ENCODE measurements around the gene PLEKHG4B.
"Not testable (repeated sequence)": the region's sequence is repeated elsewhere in the genome, so short reads cannot be mapped to it uniquely, and the experiment has no call there.

The PLEKHG4B gene

DNA sequence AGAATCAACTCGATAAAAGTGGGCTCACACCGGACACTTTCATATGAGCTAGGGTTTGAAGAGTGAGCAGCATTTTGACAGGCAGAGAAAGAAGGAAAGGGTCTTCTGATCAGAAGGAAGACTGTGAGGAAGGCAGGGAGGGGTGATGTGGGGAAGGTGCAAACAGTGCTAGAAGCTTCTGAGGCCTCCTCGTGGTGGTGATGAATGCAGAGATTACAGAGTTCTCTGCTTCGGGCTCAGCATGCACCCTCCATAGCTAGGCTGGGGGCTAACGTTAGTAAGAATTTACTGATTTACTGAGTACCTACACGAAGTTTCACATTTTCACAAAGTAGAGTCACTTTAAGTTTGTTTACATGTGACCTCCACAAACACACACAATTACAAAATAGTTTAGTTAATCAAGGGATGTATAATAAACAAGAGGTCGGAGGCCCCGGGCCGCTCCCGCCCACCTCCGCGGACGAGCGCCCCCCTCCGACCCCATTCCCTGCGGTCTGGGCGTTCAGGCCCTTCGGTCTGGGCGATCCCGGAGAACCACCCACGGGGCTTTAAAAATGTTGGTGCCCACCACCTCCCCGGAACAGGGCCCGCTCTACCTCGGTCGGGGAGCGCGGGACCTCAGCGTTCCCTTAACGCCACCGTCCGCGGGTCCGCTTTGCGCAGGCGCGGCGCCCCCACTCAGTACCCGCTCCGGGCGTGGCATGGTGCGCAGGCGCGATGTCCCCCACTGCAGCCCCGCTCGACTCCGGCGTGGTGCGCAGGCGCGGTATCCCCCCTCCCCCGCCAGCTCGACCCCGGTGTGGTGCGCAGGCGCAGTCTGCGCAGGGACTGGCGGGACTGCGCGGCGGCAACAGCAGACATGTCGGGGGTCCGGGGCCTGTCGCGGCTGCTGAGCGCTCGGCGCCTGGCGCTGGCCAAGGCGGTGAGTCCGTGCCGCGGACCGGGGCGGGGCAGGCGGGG lies 125.8 kb downstream of the PLEKHG4B start, which contains the start of the genes CCDC127 and SDHA:
Gene CCDC127 (minus strand): TSS at position 660 of the 963 bp plus-strand sequence. CDS start 1,304 bp downstream, outside the sequence.
Gene SDHA (plus strand): TSS at position 827 of the 963 bp plus-strand sequence. CDS start 36 bp downstream, at position 863.
- Mint-ChIP-seq H3K36me3 (ENCODE audit: low read depth) (peaks cover 23% of the 10 kb centered on the region), H3K4me1 (peaks cover 48% of the 10 kb centered on the region), H3K4me3 (peak within 1 kb of the TSS; percentile 94 to 99 (median 98)), H3K27ac (peak within 1 kb of the TSS; percentile 81 to 96 (median 92))
- not testable (repeated sequence) for H3K27me3 Mint-ChIP-seq (ENCODE audit: low read depth); H3K9me3 Mint-ChIP-seq
- TF ChIP-seq, protein P1, sequence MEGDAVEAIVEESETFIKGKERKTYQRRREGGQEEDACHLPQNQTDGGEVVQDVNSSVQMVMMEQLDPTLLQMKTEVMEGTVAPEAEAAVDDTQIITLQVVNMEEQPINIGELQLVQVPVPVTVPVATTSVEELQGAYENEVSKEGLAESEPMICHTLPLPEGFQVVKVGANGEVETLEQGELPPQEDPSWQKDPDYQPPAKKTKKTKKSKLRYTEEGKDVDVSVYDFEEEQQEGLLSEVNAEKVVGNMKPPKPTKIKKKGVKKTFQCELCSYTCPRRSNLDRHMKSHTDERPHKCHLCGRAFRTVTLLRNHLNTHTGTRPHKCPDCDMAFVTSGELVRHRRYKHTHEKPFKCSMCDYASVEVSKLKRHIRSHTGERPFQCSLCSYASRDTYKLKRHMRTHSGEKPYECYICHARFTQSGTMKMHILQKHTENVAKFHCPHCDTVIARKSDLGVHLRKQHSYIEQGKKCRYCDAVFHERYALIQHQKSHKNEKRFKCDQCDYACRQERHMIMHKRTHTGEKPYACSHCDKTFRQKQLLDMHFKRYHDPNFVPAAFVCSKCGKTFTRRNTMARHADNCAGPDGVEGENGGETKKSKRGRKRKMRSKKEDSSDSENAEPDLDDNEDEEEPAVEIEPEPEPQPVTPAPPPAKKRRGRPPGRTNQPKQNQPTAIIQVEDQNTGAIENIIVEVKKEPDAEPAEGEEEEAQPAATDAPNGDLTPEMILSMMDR (IDR thresholded peaks at IDR 0.05; ENCODE audit: unreplicated experiment in 3 of 3) = peak; percentile 24 to 54 (median 37)

DNA sequence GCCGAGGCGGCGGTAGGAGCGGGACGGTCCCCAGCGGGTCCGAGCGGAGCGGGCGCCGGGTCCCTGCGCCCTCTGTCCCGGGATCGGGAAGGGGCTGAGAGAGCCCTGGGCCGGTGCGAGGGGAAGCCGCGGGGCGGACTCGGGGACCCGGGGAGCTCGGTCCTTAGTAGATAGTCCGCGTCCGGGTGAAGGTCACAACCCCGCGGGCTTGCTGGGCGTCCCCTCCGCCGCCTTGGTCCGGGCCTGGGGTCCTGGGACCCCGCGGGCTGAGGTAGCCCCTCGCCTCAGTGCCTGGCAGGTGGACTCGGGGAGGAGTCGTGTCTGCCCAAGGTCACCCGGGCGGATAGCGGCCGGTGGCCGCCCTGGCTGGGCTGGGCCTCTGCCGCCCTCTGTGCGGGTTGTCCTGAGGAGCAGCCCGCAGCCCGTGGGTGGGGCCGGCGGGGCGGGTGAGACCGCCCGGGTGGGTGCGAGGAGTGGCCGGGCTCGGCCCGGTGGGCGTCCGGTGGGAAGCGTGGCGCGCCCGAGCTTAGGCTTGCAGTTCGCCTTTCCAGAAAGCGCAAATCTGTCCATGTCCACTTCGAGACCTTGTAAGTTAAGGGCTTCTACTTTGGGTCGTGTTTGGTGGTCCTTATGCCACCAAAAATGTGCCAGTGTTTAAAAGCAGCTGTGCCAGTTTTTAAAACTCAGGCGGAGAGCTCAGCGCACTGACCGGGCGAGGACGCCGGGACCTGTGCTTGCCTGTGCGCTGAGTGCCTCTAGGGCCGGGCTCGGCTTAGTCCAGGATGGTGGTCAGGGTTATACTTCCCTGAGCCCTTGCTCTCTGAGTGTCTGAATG lies 126.7 kb downstream of the PLEKHG4B start:
- peaks cover 47% of the 10 kb centered on the region for H3K4me1 Mint-ChIP-seq
- H3K36me3 Mint-ChIP-seq (ENCODE audit: low read depth) = peaks cover 22% of the 10 kb centered on the region
- TF ChIP-seq, protein P1 (IDR thresholded peaks at IDR 0.05; ENCODE audit: unreplicated experiment in 3 of 3) = no peak
- H3K27ac Mint-ChIP-seq = peak overlapping the region; percentile 81 to 95 (median 88)
- no peaks in the 10 kb centered on the region for H3K27me3 Mint-ChIP-seq (ENCODE audit: low read depth)
- peak overlapping the region; percentile 94 to 99 (median 98) for H3K4me3 Mint-ChIP-seq
- H3K9me3 Mint-ChIP-seq = no peaks in the 10 kb centered on the region

DNA sequence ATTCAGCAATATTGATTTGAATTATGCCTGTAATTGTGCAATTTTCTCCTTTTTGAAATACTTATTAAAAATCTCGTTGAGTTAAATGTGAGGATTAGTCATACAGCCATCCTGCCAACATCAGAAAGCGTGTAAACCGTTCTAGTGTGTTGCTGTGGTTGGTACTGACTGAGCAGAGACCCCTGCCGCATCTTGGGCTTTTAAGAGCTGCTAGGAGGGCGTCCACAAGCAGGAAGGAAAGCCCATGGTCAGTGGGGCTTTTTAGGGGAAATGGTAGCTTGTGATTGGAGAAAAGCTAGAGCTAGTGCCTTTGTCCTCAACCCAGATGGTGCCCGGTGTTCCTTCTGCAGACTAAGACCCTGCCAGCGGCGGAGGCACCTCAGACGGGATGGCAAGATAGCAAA lies 127.5 kb downstream of the PLEKHG4B start:
- Mint-ChIP-seq H3K36me3 (ENCODE audit: low read depth) (peaks cover 17% of the 10 kb centered on the region), H3K27ac (peak overlapping the region in 2 of 3 experiments; percentile 81 to 95), H3K4me1 (peaks cover 43% of the 10 kb centered on the region), H3K9me3 (no peaks in the 10 kb centered on the region), H3K4me3 (peak overlapping the region; percentile 93 to 99 (median 98)), H3K27me3 (ENCODE audit: low read depth) (no peaks in the 10 kb centered on the region)
- TF ChIP-seq, protein P1 (IDR thresholded peaks at IDR 0.05; ENCODE audit: unreplicated experiment in 3 of 3) = no peak

DNA sequence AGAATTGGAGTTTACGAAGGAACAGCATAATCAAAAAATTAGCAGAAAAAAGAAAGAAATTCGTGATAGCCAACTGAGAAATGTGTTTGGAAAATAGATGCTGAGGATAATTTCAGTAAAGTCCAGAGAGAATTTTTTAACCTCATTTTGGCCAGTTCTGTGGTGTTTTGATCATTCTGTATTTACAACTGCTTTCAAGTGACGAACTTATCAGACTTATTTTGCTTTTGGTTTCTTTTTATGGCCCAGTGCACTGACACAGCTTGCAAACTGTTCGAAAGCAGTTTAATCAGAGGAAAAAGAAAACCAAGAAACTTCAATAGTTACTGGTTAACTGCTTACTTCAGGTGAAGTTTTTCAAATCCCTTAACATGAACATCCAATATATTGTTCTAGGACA lies 128.0 kb downstream of the PLEKHG4B start:
- no peak overlapping the region for H3K27ac Mint-ChIP-seq
- no peaks in the 10 kb centered on the region for H3K9me3 Mint-ChIP-seq
- H3K4me3 Mint-ChIP-seq = peak overlapping the region; percentile 93 to 99 (median 98)
- no peaks in the 10 kb centered on the region for H3K27me3 Mint-ChIP-seq (ENCODE audit: low read depth)
- peaks cover 20% of the 10 kb centered on the region for H3K36me3 Mint-ChIP-seq (ENCODE audit: low read depth)
- TF ChIP-seq, protein P1 (IDR thresholded peaks at IDR 0.05; ENCODE audit: unreplicated experiment in 3 of 3) = no peak
- H3K4me1 Mint-ChIP-seq = peaks cover 40% of the 10 kb centered on the region

DNA sequence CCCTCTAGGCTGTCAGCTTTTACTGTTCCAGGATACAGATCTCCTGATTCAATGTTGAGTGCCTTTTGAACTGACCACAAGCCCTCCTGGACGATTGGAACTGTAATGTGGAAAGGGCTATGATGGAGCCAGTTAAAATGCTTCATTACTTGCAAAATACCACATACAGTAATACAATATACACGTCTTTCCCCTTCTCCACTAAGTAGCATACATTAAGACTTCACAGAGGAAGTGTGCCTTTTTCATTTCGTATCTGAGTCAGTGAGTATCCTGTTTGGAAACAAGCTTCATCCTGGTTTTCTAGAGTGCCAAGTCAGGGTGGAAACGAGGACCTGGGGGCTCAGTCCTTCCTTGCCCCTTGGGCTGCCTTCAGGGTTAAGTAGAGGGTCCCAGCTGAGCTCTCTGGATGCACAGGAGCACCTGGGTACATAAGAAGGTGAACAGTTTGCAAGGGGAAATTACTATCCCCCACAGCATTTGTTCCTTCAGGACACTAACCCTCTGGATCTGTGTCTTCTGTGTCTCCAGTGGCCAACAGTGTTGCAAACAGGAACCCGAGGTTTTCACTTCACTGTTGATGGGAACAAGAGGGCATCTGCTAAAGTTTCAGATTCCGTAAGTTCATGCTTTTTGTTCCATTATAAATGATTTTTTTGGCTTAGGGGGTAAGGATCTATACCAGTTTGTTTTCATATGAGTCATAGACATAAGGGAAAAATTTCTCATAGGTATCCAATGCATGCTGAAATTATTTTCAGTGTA lies 131.2 kb downstream of the PLEKHG4B start:
- not testable (repeated sequence) for H3K27me3 Mint-ChIP-seq (ENCODE audit: low read depth); H3K27ac Mint-ChIP-seq; H3K9me3 Mint-ChIP-seq; H3K4me3 Mint-ChIP-seq
- peaks cover 34% of the 10 kb centered on the region for H3K36me3 Mint-ChIP-seq (ENCODE audit: low read depth)
- H3K4me1 Mint-ChIP-seq = peaks cover 24% of the 10 kb centered on the region
